OCI-LY7 (cell line): ENCODE results near the gene SPATA32.

Source experiments
- EZH2phosphoT487 ChIP-seq: fragments of 200-600 bp; sonication (generic); IDR thresholded peaks from 2 replicates; pipeline ENCODE4 v1.6.1; 2018; ENCODE audit warnings: low read depth, borderline replicate concordance, mild to moderate bottlenecking, mixed run types, antibody characterized with exemption, low read length, moderate library complexity, mixed read lengths
- TF ChIP-seq, protein P1 (sequence below): fragments of 200-600 bp; sonication (generic); conservative IDR thresholded peaks from 2 replicates; pipeline ENCODE4 v1.5.1; 2014; ENCODE audit warnings: mild to moderate bottlenecking, antibody characterized with exemption, low read length, moderate library complexity, mixed read lengths

DNA sequence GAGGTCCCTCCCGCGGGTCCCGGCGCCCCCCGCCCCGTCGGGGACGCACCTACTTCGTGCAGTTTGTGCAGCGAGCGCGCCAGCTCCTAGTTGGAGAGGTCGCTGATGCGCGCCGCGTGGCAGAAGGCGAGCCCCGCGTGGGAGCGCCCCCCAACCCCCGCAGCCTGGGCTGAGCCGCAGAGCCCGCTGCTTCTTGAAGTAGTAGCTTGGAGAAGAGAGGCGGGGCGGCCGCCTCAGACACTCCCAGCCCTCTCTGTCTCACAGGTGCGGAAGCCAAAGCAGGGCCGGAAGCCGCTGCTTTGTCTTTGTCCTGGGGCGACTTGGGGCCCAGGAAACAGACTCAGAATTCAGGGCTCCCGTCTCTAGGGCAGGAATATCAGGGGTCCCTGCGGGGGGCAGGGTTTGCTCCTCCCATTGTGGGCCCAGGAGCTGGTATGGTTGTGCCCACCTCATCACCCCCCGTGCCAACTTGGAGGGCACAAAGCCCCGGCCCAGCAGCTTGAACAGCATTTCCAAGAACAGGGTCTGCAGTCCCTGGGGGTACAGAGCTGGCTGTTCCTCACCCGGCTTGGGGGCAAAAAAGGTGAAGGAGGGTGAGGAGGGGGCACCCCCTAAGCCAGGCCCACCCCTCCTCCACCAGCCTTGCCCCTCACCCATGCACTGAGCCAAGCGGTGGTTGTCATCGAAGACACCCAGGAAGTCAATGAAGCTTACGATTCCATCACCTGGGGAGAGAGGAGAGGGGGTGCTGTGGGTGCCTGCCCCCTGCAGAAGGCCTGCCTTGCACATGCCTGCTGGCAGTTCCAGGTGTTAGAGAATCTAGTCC lies 13.5 kb downstream of the SPATA32 start:
- TF ChIP-seq, protein P1, sequence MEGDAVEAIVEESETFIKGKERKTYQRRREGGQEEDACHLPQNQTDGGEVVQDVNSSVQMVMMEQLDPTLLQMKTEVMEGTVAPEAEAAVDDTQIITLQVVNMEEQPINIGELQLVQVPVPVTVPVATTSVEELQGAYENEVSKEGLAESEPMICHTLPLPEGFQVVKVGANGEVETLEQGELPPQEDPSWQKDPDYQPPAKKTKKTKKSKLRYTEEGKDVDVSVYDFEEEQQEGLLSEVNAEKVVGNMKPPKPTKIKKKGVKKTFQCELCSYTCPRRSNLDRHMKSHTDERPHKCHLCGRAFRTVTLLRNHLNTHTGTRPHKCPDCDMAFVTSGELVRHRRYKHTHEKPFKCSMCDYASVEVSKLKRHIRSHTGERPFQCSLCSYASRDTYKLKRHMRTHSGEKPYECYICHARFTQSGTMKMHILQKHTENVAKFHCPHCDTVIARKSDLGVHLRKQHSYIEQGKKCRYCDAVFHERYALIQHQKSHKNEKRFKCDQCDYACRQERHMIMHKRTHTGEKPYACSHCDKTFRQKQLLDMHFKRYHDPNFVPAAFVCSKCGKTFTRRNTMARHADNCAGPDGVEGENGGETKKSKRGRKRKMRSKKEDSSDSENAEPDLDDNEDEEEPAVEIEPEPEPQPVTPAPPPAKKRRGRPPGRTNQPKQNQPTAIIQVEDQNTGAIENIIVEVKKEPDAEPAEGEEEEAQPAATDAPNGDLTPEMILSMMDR = no peak
- no peak for TF ChIP-seq EZH2phosphoT487
